Hematopoietic multipotent progenitor cell treated with erythropoietin and hydrocortisone succinate and interleukin-3 and kit ligand, for 4 days (in vitro differentiated cells): ENCODE results near the gene CAMKMT.

ENCODE experiments used
- DNase-seq: peaks from one replicate; pipeline ENCODE4 v3.0.0-alpha.2; 2015

The CAMKMT gene

DNA sequence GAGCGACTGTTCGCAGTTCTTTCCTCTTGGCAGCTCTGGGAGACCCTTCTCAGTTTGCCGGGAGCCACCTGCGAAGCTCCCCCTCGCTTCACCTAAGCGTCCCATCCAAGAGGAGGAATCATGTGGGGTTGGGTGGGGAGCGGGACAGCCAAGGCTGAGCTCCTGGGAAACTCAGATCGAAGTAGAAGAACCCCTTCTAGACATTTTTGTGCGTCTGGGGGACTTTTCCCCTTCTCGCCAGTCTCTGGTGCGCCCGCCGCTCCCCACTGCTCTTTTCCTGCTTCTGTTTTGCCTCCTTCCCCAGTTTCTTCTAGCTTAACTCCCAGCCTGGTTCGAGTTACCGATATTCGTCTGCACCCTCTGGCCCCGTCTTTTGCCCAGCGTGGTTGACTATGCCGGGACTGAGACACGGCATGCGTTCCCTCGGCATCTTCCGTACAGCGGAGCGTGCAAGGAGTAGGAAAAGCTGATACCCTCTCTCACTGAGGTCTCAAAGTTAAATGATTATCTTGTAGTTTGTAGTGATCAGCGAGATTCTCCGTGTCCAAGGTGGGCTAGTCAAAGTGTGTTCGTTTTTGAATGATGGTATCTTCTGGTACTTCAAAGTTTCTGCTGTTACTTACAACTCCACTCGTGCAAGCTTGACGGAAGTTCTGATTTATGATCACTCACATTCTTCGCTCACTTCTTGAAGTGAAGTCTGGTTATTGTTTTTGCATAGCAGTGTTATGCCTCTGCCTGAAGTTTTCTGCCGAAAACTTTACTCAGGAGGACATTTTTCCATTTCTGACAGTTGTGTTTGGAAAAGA is 664 bp downstream of the CAMKMT start:
- DNase-seq = peak; percentile 65

DNA sequence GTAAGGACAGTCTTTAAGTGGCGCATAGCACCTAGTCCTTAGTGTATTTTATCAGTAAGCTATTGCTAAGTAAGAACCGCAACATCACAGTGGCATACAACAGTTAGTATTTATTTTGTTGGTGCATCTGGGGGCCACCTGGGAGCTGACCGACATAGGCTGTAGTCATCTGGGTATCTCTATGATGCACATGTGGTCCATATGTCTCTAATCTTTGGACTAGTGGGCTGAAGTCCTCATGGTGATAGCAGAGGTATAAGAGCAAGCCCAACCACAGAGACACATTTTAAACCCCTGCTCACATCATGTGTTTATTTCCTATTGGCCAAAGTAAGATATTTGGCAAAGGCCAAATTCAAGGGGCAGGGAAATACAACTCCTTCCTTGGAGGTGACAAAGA is 2.9 kb downstream of the CAMKMT start:
- DNase-seq = peak; percentile 73

DNA sequence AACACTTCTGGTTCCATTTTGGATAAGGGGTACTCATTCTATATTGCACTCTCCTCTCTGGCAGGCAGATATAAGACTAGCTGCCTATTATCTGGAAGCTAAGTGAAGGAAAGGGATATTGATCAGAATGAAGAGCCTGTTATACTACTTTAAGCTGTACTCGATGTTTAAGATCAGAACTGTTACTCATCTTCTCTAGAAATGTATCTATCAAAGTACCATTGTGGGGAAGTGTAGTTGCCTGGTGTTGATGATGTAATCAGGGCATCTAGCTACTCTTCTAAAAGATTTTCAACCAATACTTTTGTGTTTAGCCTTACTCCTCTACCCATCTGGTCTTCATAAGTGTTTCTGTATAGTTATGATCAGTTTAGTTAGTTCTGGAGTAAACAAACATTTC is 5.8 kb downstream of the CAMKMT start:
- DNase-seq = no peak

DNA sequence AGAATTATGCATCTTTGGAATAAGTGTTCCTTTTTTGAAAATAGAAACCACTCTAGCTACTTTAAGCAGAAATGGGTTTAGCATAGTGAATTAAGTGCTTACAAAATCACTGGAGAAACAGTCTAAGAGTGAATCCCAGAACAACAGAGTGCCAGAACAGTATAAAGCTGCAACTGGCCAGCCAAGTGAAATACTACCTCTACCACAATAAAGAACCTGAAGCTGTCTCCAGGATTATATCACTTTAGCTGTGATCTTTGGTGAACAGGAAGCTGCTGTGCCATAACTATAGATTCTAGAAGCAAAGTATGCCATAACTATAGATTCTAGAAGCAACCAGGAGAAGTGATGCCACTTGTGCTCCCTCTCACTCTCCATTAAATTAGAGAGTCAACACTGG is 7.6 kb downstream of the CAMKMT start:
- no peak for DNase-seq

DNA sequence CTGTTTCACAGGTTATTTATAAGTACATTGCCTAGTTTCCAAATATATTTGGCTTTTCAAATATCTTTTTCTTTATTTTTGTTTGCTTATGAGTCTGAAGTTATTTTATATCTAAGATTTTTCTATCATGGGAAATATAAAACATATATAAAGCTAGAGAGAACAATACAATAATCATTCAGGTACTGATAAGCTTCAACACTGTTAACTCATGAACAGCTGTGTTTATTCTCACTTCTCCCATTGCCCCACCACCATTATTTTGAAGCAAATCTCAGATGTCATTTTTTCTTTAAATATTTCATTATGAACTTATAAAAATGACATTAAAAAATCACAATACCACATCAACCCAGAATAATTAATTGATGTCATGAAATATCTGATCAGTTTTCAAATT is 9.7 kb downstream of the CAMKMT start:
- DNase-seq = no peak

DNA sequence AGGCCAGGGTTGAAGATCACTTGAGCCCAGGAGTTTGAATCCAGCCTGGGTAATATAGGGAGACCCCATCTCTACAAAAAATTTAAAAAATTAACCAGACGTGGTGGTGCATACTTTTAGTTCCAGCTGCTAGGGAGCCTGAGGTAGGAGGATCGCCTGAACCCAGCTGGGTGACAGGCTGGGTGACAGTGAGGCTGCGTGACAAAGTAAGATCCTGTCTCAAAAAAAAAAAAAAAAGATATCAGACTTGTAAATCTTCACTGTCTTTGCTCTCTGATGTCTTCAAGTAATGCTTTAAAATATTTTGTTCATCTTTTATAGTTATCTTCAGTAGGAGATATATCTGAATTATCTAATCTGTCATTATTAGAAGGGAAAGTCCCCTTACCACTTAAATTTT is 10.5 kb downstream of the CAMKMT start:
- no peak for DNase-seq

DNA sequence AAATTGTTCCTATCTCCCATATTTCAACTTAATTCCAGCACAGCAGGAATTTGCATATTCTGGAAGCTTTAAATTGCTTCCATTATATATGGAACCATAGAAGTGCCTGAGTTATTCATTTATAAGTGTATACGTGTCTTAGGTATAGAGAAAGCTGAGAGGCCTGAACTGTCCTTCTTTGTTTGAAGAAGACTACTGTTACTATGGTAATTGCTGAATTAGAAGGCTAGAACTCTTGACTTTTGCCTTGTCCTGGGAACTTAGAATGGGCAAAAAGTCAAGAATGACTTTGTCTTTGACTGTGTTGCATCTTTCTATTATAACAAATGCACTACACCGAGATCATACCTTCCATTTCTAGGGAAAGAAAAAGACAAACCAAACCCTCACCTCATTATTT is 15.7 kb downstream of the CAMKMT start:
- DNase-seq = no peak

DNA sequence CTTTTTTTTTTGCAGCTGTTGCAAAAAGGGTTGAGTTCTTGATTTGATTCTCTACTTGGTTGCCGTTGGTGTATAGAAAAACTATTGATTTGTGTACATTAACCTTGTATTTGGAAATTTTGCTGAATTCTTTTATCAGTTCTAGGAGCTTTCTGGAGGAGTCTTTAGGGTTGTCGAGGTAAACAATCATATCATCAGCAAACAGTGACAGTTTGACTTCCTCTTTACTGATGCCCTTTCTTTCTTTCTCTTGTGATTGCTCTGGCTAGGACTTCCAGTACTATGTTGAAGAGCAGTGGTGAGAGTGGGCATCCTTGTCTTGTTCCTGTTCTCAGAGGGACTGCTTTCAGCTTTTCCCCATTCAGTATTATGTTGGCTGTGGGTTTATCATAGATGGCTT is 23.5 kb downstream of the CAMKMT start:
- peak; percentile 38 for DNase-seq

DNA sequence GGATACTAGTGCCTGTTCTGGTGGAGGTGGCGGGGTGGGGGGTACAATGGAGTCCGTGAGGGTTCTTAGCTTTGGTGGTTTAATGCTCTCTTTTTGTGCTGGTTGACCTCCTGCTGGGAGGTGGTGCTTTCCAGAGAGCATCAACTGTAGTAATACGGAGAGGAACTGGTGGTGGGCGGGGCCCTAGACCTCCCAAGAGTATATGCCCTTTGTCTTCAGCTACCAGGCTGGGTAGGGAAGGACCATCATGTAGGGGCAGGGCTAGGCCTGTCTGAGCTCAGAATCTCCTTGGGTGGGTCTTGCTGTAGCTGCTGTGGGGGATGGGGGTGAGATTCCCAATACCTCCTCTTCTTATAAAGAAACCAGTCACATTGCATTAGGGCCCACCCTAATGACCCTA is 27.1 kb downstream of the CAMKMT start:
- DNase-seq = no peak

DNA sequence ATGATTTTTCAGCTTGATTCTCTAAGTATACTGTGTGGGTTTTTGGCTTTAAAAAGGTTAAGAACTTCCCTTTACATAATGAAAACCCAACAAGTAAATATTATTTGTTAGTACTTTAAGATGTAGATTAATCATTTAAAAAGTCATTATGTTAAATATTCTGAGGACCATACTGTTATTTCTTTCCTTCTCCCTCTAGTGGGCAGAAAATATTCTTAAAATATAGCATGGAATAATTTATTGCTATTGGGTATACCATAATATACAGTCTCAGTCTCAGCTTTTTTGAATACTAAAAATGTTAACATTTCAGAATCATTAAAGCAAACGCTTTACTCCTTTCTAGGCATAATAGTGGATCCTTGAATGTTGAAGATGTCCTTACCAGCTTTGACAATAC is 28.1 kb downstream of the CAMKMT start:
- peak; percentile 15 for DNase-seq

DNA sequence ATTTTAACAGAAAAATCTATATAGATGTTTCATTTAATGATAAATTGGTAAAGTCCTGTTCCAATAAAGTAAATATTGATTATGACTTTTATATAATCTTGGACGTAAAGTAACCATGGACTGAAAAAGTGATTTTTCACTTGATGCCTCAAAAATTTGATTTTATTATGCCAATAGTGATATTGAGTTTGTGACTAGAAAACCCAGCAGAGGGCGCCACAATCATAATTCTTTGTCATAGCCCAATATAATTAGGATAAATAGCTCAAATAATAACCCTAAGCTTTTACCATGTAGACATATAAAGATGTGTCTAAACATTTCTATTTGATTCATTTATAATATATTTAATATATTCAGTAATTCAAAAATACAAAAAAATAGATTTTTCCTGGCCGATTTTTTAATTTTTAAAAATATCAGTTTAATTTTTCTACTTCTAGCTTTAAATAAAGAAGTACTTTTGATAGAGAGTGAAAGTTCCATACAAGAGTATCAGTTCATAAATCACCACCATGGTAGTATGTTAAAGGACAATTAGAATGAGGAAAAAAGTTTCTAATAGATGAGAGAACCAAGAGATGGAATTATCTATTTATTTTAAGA is 30.7 kb downstream of the CAMKMT start:
- DNase-seq = peak; percentile 73

DNA sequence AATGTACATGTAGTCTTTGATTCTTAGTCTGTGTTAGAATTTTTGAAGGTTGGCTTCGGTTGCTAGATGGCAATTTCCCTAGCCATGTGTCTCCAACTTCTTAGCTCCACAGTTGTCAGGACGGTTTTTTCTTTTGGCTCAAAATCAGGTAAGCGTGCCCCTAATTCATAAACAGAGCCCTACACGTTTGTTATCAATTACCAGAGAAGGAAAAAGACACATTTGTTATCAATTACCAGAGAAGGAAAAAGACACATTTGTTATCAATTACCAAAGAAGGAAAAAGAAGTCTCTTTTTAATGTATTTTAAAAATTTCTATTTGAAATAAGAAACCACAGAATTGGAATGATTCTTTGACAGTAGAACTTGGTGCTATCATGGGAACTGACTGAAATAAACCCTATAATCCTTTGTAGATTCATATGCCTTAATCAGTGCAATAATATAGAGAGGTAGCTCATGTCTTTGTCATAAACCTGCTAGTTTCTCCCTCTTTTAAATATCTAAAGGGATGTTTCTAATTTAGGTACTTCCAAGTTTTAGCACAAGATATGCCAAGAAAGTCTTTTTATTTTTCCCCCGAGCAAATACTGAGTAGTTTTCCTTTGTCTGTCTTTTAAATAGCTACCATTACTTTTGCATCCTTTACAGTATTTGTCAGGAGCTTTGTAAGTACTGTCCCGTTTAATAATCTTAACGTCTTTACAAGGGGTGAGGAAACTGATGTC is 35.9 kb downstream of the CAMKMT start:
- DNase-seq = no peak

DNA sequence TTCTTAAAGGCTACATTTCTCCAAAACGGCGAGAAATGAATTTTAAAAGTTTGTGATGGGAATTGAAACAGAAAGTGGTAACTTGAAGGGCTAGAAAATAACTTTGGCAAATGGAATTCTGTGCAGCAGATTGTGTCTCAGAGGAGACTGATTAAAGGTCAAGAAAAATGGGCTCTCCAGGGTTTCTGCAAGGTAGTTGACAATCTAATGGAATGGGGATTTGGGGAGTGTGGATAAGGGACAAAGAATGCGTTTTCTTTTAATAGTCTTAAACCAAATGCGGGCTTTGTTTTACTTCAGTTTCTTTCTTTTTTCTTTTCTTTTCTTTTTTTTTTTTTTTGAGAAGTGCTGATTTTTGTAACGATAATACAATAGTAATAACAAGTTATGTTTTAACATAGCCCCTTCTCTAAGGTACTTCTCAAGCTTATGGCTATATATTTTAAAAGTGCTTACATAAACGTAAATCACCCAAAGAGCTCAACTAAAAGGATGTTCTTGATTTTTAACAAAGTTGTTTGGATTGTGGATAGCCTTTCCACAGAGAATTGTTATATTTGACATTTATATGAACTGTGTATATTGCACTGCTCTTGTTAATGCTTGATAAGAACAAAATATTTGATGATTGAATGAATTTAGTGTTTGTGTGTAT is 36.6 kb downstream of the CAMKMT start:
- no peak for DNase-seq

DNA sequence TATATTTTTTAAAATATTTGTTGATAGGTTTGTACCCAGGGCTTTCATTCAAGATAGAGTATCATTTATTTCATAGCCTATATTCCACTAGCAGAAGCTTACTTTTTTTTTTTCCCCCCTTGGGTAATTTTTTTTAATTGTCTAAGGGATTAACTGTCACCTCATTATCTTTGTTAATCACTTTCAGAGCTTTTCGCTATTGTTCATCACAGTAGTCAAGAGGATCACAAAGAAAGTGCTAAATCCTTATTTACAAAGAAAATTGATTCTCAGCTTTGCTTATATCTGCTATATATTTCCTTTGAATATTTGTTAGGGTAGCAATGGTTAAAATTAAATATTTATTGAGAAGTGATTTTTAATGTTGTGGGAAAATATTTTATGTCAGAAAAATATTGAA is 59.0 kb downstream of the CAMKMT start:
- DNase-seq = no peak

DNA sequence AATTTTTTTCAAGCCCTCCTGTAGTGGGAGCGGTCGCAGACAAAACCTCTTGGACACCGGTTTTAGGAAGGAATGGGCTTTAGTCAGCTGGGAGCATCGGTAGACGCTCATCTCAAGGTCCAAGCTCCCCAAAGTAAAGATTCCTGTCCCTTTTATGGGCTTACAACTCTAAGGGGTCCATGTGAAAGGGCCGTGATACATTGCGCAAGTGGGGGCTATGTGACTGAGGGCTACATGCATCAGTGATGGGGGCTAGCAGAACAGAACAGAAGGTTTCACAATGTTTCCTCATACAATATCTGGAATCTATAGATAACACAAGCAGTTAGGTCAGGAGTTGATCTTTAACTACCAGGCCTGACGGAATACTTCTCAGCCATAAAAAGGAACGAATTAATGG is 62.5 kb downstream of the CAMKMT start:
- DNase-seq = peak; percentile 11

DNA sequence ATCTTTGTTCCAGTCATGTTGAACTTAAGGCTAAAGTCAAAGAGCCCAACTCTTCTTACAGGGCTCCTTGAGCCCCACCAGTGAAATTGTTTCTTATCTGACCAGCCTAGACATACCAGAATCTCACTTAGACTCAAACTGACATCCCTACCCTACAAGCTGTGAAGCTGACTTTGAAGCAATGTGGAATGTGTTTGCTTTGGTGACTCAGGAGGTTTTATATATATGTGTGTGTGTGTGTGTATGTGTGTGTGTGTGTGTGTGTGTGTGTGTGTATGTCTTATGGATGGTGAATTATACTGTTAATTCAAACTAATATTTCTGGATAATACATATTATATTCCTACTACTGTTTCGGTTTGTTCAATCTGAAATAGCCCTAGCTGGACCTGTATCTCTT is 67.3 kb downstream of the CAMKMT start:
- no peak for DNase-seq

DNA sequence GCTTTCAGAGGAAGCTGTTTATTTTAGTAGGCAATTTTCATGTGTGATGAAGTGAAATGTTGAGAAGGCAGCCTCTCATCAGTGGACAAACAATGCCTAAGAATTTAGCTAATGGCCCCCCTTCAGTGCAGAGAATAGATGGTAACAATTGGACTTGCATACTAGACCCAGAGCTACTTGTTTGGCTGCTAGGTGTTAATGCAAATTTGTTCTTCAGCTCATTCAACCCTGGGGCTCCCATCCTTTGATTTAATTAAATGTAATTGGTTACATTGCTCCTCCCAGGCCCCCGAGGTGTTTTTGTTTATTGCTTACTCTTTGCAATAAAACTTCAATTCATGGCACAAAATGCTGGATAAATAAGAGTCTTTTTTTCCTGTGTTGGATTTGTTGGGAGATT is 68.6 kb downstream of the CAMKMT start:
- no peak for DNase-seq

DNA sequence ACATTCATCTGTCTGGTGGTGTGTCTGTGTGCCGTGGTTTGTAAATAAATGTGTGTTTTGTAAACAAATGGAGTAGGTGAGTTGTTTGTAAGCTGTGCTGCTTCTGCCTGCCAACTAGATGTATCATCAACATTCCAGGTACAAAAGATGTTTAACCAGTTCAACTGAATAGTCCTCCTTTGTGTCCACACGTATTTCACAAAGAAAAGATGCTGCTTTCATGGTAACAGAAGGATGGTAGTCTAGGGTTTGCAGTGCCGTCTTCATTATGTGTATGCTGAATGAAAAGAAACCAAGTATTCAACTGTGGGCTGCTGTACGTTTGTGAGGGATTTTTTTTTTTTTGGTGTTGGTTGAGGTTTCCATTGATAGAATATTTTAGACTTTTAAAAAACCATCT is 72.1 kb downstream of the CAMKMT start:
- no peak for DNase-seq

DNA sequence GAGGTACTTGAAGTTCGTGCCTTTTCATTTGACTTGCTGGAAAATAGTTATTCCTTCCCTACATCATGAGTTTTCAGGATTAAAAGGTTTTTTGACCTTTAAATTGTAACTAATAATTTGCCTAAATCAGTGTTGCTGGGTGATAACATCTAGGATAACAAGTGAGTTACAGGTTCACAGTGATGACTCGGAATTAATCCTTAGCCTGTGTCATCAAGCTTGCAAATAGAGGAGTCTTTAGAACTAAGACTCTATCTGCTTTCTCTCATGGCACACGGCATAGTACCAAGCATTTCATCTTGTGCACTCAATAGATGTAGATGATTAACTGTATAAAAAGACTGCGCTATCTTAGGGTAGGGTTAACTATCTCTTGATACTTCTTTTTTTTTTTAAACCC is 79.5 kb downstream of the CAMKMT start:
- no peak for DNase-seq

DNA sequence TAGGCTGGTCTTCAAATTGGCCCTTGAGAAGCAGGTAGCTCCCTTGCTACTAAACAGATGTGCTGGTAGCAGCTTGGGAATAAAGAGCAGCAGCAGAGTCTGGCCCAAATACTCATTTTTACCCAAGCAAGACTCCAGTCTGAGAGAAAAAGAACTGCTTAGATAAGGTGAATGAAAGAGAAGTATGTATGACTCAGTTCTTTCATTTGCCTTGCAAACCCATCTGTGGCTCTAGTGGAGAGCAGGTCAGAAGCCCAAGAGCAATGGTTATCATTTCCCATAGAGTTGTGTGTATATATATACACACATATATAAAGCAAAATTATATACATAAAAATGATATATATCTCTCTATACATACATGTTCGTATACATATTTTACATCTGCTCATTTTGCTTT is 80.3 kb downstream of the CAMKMT start:
- DNase-seq = no peak

DNA sequence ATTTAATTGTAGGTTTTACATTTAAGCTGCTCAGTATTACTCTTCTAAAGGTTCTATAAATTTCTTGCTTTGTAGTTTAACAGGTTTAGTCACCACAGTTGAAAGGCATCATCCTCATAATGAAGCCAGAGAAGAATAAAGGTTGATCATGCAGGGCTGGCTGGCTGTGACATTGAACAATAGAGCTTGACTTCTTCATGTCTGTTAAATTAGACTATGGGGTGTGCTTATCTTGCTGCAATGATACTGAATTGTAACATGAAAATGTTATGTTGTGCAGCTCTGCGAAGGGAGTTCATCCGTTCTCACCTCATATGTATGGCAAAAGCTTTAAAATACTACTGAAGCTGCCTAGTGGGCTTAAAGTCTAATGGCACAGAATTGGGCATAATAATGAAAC is 81.8 kb downstream of the CAMKMT start:
- DNase-seq = no peak

DNA sequence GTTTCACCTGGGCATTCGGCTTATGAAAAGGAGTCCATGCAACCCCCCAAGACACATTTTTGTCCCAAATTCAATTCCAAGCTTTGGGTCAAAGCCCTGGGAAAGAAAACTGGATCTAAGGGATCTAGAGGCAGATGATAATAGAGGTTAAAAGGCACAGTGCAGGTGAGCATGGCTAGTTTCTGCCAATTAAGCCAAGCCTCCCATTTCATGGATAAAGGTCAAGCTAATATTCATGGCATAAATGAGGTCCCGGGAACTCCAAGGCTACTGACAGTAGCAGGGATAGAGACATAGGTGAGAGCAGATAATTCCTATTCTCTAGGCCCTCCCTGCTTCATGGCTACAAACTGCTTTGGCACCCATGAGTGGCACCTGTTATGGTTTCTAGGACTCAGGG is 83.1 kb downstream of the CAMKMT start:
- DNase-seq = no peak

DNA sequence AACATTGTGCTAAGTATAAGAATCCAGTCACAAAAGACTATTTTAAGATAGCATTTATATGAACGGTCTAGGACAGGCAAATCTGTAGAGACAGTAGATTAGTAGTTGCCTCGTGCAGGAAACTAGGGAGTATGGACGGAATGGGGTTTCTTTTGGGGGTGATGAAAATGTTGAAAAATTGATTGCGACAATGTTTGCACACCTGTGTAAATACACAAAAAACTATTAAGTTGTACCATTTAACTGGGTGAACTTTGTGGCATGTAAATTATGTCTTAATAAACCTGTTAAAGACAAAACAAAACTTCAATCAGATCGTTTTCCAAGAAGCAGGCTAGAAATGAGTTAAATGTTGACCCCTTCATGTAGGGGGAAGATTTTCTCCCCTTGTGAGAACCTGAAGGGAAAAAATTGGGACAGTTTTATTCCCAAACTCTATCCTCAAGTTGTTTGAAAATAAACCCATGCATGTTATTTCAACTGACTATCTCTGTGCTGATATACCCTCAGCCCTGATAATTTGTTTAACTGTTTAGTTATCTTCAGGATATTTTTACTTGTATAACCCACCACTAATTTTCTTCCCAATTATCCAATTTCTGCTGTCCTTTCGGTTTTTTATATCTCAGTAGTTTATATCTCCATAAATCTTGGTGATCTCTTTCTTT is 87.2 kb downstream of the CAMKMT start:
- DNase-seq = no peak
